Neural cell (in vitro differentiated cells): ENCODE measurements around the gene ADGRB3. TPM values are rescaled to one million over a fixed set of nuclear protein-coding genes. Genes with fewer than 3 reads are reported as not detected.

Experiments used
- H2AFZ ChIP-seq: fragments of 200-600, 300-800 bp; sonication (generic), shearing (Covaris generic); 2 replicates; pipeline ENCODE4 v1.6.0; 2014; ENCODE audit warnings: low read depth, mild to moderate bottlenecking, antibody characterized with exemption, low read length, moderate library complexity
- H3F3A ChIP-seq: fragments of 200-600 bp; shearing (Covaris generic); 2 replicates; pipeline ENCODE4 v1.6.1; 2016; ENCODE audit warnings: mild to moderate bottlenecking, moderate library complexity, mixed read lengths, antibody characterized with exemption, low read length; ENCODE audit not compliant: insufficient read depth, poor library complexity, severe bottlenecking
- H3K27ac ChIP-seq: fragments of 200-600, 300-800 bp; sonication (generic), shearing (Covaris generic); 2 replicates; pipeline ENCODE4 v1.5.1; 2014; ENCODE audit warnings: mild to moderate bottlenecking, low read length, moderate library complexity
- H3K27me3 ChIP-seq: fragments of 300-800, 200-600 bp; sonication (generic), shearing (Covaris generic); 2 replicates; pipeline ENCODE4 v1.6.0; 2014; ENCODE audit warnings: mild to moderate bottlenecking, low read depth, low read length, moderate library complexity; ENCODE audit not compliant: insufficient read depth
- H3K36me3 ChIP-seq: fragments of 300-800, 200-600 bp; sonication (generic), shearing (Covaris generic); 2 replicates; pipeline ENCODE4 v1.5.1; 2014; ENCODE audit warnings: mild to moderate bottlenecking, antibody characterized with exemption, low read length, moderate library complexity; ENCODE audit not compliant: insufficient read depth
- H3K4me2 ChIP-seq: fragments of 300-800, 200-600 bp; sonication (generic), shearing (Covaris generic); 2 replicates; pipeline ENCODE4 v1.6.0; 2014; ENCODE audit warnings: mild to moderate bottlenecking, low read length
- H3K4me3 ChIP-seq: fragments of 300-800, 200-600 bp; sonication (generic), shearing (Covaris generic); 2 replicates; pipeline ENCODE4 v1.5.1; 2014; ENCODE audit warnings: mild to moderate bottlenecking, low read length, moderate library complexity
- H3K79me2 ChIP-seq: fragments of 200-600 bp; shearing (Covaris generic); replicated peaks from 2 replicates; pipeline ENCODE4 v1.6.0; 2014; ENCODE audit warnings: mild to moderate bottlenecking, low read length, moderate library complexity; ENCODE audit not compliant: insufficient read depth
- H3K9ac ChIP-seq: fragments of 300-800, 200-600 bp; sonication (generic), shearing (Covaris generic); 2 replicates; pipeline ENCODE4 v1.6.1; 2016; ENCODE audit warnings: mild to moderate bottlenecking, low read length, mixed read lengths
- H3K9me2 ChIP-seq: fragments of 200-600 bp; shearing (Covaris generic); 2 replicates; pipeline ENCODE4 v1.6.1; 2016; ENCODE audit warnings: mild to moderate bottlenecking, low read length, mixed read lengths; ENCODE audit not compliant: insufficient read depth
- H3K9me3 ChIP-seq: fragments of 200-600, 300-800 bp; sonication (generic), shearing (Covaris generic); 2 replicates; pipeline ENCODE4 v1.6.1; 2016; ENCODE audit warnings: mild to moderate bottlenecking, mixed run types, low read length, moderate library complexity, mixed read lengths
- H4K20me1 ChIP-seq: fragments of 200-600 bp; shearing (Covaris generic); 2 replicates; pipeline ENCODE4 v1.6.1; 2016; ENCODE audit warnings: mild to moderate bottlenecking, mixed run types; ENCODE audit not compliant: insufficient read depth
- CTCF ChIP-seq: fragments of 450-650 bp; IDR thresholded peaks from 2 replicates; pipeline ENCODE4 v1.5.1; 2014; ENCODE audit warnings: antibody characterized with exemption, mild to moderate bottlenecking, moderate library complexity; ENCODE audit not compliant: poor library complexity, severe bottlenecking
- EP300 ChIP-seq: fragments of 450-650 bp; conservative IDR thresholded peaks from 2 replicates; pipeline ENCODE4 v1.6.1; 2014; ENCODE audit warnings: antibody characterized with exemption, mild to moderate bottlenecking, moderate library complexity; ENCODE audit not compliant: poor library complexity, severe bottlenecking
- EZH2 ChIP-seq: fragments of 200-600, 300-800 bp; shearing (Covaris generic), sonication (generic); IDR thresholded peaks from 2 replicates; pipeline ENCODE4 v1.6.1; 2014; ENCODE audit warnings: antibody characterized with exemption, low read length, borderline replicate concordance, mild to moderate bottlenecking; ENCODE audit not compliant: insufficient read depth, poor library complexity, severe bottlenecking
- MXI1 ChIP-seq: fragments of 450-650 bp; conservative IDR thresholded peaks from 2 replicates; pipeline ENCODE4 v1.6.1; 2014; ENCODE audit warnings: antibody characterized with exemption, mild to moderate bottlenecking; ENCODE audit not compliant: poor library complexity, severe bottlenecking
- POLR2AphosphoS5 ChIP-seq: IDR thresholded peaks from 2 replicates; pipeline ENCODE4 v1.6.1; 2012
- RAD21 ChIP-seq: fragments of 450-650 bp; conservative IDR thresholded peaks from 2 replicates; pipeline ENCODE4 v1.6.1; 2014; ENCODE audit warnings: antibody characterized with exemption, mild to moderate bottlenecking, moderate library complexity
- REST ChIP-seq: IDR thresholded peaks from 2 replicates; pipeline ENCODE4 v1.6.1; 2012; ENCODE audit warnings: borderline replicate concordance
- SMC3 ChIP-seq: fragments of 450-650 bp; conservative IDR thresholded peaks from 2 replicates; pipeline ENCODE4 v1.6.1; 2014; ENCODE audit warnings: antibody characterized with exemption, mild to moderate bottlenecking, moderate library complexity; ENCODE audit not compliant: poor library complexity
- TAF1 ChIP-seq: IDR thresholded peaks from 2 replicates; pipeline ENCODE4 v1.6.1; 2012; ENCODE audit warnings: low read depth
- polyA plus RNA-seq: library from polyadenylated mRNA; depleted of rRNA; stranded (reverse); fragments of >200 nt; gene quantifications from 2 replicates; pipeline ENCODE4 v1.2.3, GENCODE V29; 2014

The ADGRB3 gene
- polyA plus RNA-seq, 1 donor from 2014 or later, result 66.5 TPM

- H3K4me3 ChIP-seq, result no peak overlapping the region
These were observed 392.8 kb downstream of the ADGRB3 start for GRCh38 chr6:69027861-69028260.

GRCh38 chr6:69038841-69039240, 403.8 kb downstream of the ADGRB3 start:
- Histone ChIP-seq H3K4me3 (no peak overlapping the region), H4K20me1 (no peaks in the 10 kb centered on the region), H3K9ac (no peak overlapping the region), H3F3A (no peaks in the 10 kb centered on the region), H2AFZ (no peak overlapping the region), H3K4me2 (no peak overlapping the region), H3K27me3 (no peaks in the 10 kb centered on the region), H3K9me2 (no peaks in the 10 kb centered on the region), H3K9me3 (no peaks in the 10 kb centered on the region), H3K36me3 (no peaks in the 10 kb centered on the region), H3K27ac (no peak overlapping the region), H3K79me2 (no peaks in the 10 kb centered on the region)
- TF ChIP-seq SMC3, result no peak
- TF ChIP-seq EP300, result no peak
- no peak for TF ChIP-seq EZH2
- no peak for TF ChIP-seq TAF1
- no peak for TF ChIP-seq RAD21
- no peak for TF ChIP-seq REST
- TF ChIP-seq MXI1, result no peak

More at GRCh38 chr6:69027861-69028260, 392.8 kb downstream of the ADGRB3 start:
- Histone ChIP-seq H3K79me2 (no peaks in the 10 kb centered on the region), H4K20me1 (no peaks in the 10 kb centered on the region), H3K9me3 (no peaks in the 10 kb centered on the region), H3F3A (no peaks in the 10 kb centered on the region), H3K9me2 (no peaks in the 10 kb centered on the region), H3K27ac (no peak overlapping the region), H3K9ac (no peak overlapping the region), H3K36me3 (no peaks in the 10 kb centered on the region), H3K4me2 (no peak overlapping the region), H3K27me3 (no peaks in the 10 kb centered on the region), H2AFZ (no peak overlapping the region)
- no peak for TF ChIP-seq REST
- TF ChIP-seq POLR2AphosphoS5, result no peak
- no peak for TF ChIP-seq MXI1
- no peak for TF ChIP-seq TAF1
- TF ChIP-seq RAD21, result no peak
- no peak for TF ChIP-seq EP300
- TF ChIP-seq CTCF, result no peak
- TF ChIP-seq SMC3, result no peak
- TF ChIP-seq EZH2, result no peak
